Measurements from ENCODE around the gene ZNF792. TPM values are rescaled to one million over a fixed set of nuclear protein-coding genes. Genes with fewer than 3 reads are reported as not detected.

The ZNF792 gene
- polyA plus RNA-seq, 2 of the 4 experiments (the other 2 are of a cell fraction): 2.0 to 3.7 TPM

DNA sequence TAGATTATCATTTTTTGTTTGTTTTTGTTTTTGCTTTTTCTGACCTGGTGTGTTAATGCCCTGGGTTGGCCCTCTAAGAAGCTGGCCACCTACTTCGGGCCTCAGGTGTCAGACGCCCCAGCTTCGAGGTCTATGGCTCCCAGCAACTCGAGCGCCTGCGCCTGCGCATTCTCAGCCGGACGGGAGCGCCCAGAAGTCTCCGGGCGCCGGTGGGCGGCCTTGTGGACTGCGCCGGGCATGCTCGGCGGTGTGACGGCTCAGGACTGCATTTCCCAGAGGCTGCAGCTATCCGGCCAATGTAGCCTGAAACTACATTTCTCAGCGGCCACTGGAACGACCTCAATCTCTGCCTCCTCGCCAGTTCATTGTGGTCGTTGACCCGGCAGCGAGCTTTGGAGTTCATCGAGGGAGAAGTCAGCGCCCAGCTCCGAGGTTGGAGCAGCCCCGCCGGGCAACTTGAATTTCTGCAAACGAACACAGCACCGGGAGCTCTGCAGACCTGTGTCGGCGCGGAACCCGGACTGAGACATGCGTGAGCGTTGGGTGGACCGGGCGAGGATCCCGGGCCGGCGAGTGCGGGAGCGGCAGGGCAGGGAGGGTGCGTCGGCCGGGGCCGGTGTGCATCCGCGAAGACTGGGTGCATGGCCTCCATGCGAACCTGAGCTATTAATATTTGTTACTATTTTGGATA is 37.2 kb downstream of the ZNF792 start, which contains the start of gene ZNF30 (continued):
- TF ChIP-seq NR3C1 (IDR thresholded peaks at IDR 0.05) (no peak), RNF2 (IDR thresholded peaks at IDR 0.05; ENCODE audit: borderline replicate concordance, low read depth) (peak; percentile 11; the same call in 1 of the 2 replicates), FOXS1 (CRISPR knock-in tag; IDR thresholded peaks at IDR 0.05) (no peak), ZNF302 (CRISPR knock-in tag; IDR thresholded peaks at IDR 0.05) (no peak), CHD4 (IDR thresholded peaks at IDR 0.05; ENCODE audit: borderline replicate concordance) (no peak), GATA3 (IDR thresholded peaks at IDR 0.05; ENCODE audit: borderline replicate concordance) (no peak), CEBPB (IDR thresholded peaks at IDR 0.05) (no peak), PHF8 (IDR thresholded peaks at IDR 0.05; ENCODE audit: borderline replicate concordance, low read depth) (peak; percentile 68; the same call in 1 of the 2 replicates), HEYL (CRISPR knock-in tag; IDR thresholded peaks at IDR 0.05) (no peak), SREBF2 (IDR thresholded peaks at IDR 0.05) (no peak), HOXB5 (CRISPR knock-in tag; IDR thresholded peaks at IDR 0.05) (no peak), RFX5 (IDR thresholded peaks at IDR 0.05) (no peak), EHMT2 (IDR thresholded peaks at IDR 0.05; ENCODE audit: low read depth) (no peak), NPAS2 (CRISPR knock-in tag; IDR thresholded peaks at IDR 0.05; ENCODE audit: borderline replicate concordance) (no peak), SMC3 (IDR thresholded peaks at IDR 0.05) (no peak; the same call in 2 of the 3 replicates), ZSCAN20 (CRISPR knock-in tag; IDR thresholded peaks at IDR 0.05) (no peak)
- TF ChIP-seq, protein P1, sequence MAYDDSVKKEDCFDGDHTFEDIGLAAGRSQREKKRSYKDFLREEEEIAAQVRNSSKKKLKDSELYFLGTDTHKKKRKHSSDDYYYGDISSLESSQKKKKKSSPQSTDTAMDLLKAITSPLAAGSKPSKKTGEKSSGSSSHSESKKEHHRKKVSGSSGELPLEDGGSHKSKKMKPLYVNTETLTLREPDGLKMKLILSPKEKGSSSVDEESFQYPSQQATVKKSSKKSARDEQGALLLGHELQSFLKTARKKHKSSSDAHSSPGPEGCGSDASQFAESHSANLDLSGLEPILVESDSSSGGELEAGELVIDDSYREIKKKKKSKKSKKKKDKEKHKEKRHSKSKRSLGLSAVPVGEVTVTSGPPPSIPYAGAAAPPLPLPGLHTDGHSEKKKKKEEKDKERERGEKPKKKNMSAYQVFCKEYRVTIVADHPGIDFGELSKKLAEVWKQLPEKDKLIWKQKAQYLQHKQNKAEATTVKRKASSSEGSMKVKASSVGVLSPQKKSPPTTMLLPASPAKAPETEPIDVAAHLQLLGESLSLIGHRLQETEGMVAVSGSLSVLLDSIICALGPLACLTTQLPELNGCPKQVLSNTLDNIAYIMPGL (CRISPR knock-in tag; IDR thresholded peaks at IDR 0.05; ENCODE audit: borderline replicate concordance): no peak
- TF ChIP-seq, protein P2, sequence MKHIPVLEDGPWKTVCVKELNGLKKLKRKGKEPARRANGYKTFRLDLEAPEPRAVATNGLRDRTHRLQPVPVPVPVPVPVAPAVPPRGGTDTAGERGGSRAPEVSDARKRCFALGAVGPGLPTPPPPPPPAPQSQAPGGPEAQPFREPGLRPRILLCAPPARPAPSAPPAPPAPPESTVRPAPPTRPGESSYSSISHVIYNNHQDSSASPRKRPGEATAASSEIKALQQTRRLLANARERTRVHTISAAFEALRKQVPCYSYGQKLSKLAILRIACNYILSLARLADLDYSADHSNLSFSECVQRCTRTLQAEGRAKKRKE (CRISPR knock-in tag; IDR thresholded peaks at IDR 0.05; ENCODE audit: low read depth): peak; percentile 51; the same call in 1 of the 2 replicates
- TF ChIP-seq, protein P3, sequence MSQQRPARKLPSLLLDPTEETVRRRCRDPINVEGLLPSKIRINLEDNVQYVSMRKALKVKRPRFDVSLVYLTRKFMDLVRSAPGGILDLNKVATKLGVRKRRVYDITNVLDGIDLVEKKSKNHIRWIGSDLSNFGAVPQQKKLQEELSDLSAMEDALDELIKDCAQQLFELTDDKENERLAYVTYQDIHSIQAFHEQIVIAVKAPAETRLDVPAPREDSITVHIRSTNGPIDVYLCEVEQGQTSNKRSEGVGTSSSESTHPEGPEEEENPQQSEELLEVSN (IDR thresholded peaks at IDR 0.05; ENCODE audit: borderline replicate concordance, low read depth): peak; percentile 97
- TF ChIP-seq, protein P4, sequence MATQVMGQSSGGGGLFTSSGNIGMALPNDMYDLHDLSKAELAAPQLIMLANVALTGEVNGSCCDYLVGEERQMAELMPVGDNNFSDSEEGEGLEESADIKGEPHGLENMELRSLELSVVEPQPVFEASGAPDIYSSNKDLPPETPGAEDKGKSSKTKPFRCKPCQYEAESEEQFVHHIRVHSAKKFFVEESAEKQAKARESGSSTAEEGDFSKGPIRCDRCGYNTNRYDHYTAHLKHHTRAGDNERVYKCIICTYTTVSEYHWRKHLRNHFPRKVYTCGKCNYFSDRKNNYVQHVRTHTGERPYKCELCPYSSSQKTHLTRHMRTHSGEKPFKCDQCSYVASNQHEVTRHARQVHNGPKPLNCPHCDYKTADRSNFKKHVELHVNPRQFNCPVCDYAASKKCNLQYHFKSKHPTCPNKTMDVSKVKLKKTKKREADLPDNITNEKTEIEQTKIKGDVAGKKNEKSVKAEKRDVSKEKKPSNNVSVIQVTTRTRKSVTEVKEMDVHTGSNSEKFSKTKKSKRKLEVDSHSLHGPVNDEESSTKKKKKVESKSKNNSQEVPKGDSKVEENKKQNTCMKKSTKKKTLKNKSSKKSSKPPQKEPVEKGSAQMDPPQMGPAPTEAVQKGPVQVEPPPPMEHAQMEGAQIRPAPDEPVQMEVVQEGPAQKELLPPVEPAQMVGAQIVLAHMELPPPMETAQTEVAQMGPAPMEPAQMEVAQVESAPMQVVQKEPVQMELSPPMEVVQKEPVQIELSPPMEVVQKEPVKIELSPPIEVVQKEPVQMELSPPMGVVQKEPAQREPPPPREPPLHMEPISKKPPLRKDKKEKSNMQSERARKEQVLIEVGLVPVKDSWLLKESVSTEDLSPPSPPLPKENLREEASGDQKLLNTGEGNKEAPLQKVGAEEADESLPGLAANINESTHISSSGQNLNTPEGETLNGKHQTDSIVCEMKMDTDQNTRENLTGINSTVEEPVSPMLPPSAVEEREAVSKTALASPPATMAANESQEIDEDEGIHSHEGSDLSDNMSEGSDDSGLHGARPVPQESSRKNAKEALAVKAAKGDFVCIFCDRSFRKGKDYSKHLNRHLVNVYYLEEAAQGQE (IDR thresholded peaks at IDR 0.05): no peak
- TF ChIP-seq, protein P5, sequence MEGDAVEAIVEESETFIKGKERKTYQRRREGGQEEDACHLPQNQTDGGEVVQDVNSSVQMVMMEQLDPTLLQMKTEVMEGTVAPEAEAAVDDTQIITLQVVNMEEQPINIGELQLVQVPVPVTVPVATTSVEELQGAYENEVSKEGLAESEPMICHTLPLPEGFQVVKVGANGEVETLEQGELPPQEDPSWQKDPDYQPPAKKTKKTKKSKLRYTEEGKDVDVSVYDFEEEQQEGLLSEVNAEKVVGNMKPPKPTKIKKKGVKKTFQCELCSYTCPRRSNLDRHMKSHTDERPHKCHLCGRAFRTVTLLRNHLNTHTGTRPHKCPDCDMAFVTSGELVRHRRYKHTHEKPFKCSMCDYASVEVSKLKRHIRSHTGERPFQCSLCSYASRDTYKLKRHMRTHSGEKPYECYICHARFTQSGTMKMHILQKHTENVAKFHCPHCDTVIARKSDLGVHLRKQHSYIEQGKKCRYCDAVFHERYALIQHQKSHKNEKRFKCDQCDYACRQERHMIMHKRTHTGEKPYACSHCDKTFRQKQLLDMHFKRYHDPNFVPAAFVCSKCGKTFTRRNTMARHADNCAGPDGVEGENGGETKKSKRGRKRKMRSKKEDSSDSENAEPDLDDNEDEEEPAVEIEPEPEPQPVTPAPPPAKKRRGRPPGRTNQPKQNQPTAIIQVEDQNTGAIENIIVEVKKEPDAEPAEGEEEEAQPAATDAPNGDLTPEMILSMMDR (IDR thresholded peaks at IDR 0.05): no peak
- TF ChIP-seq, protein P6, sequence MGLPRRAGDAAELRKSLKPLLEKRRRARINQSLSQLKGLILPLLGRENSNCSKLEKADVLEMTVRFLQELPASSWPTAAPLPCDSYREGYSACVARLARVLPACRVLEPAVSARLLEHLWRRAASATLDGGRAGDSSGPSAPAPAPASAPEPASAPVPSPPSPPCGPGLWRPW (IDR thresholded peaks at IDR 0.05): no peak
